NK-92 treated with Interleukin-12 subunit alpha and Interleukin-12 subunit beta, amount 100 ng/mL, for 24 hours (cell line): ENCODE data around the gene RRP12.

ENCODE experiments used
- DNase-seq: peaks from one replicate; lab custom pipeline; 2025; lab: John Stamatoyannopoulos, UW

RRP12 gene

DNA sequence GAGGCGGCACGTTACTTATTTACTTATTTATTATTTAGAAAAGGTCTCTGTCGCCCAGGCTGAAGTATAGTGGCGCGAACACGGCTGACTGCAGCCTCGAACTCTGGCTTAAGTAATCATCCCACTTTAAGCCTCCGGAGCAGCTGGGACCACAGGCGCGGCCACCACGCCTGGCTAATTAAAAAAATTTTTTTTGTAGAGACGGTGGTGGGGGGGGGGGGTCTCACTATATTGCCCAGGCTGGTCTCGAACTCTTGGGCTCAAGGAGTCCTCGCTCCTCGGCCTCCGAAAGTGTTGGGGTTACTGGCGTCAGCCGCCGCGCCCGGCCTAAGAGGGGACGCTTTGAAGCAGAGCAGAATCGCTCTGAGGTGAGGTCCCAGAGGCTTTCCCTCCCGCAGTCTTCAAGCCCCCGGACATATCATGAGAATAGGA lies 65.9 kb downstream of the RRP12 start:
- DNase-seq: no peak

DNA sequence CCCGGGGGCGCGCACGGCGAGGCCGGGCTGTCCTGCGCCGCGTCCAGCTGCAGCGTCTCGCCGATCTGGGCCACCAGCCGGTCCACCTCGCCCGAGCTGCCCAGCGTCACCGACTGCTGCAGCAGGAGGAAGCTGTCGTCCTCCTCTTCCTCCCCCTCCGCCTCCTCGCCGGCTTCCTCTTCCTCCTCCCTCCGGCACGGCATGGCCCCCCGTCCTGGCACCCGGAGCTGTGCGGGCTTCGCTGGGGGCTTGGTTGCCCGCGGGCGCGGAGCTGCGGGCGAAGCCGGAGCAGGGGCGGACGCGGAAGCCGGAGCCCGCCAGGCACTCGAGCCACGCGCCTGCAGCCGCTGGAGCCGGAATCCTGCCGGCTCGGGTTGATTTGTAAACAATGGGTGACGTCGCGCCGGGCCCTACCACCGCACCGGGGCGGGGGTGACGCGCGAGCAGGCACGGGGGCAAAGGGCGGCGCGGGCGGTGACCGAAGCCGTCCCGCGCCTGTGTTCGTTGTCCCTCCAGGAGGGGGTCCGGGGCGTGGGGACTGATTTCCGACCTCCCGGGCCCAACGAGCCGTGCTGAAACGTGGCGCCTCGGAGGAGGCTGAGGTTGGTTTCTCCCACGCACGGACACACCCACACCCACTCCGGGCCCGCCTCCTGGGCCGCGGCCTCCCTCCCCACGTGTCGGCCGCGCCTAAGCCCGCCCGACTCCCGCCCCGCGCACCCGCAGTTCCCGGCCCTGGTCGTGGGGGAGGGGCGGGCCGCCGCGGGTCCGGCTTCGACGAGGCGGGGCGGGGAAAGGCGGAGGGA lies 66.6 kb downstream of the RRP12 start, which contains the start of gene FRAT2:
Gene FRAT2 (minus strand): TSS at position 360 of the 806 bp plus-strand sequence. CDS start 157 bp downstream, at position 203.
- DNase-seq: peak; percentile 83

DNA sequence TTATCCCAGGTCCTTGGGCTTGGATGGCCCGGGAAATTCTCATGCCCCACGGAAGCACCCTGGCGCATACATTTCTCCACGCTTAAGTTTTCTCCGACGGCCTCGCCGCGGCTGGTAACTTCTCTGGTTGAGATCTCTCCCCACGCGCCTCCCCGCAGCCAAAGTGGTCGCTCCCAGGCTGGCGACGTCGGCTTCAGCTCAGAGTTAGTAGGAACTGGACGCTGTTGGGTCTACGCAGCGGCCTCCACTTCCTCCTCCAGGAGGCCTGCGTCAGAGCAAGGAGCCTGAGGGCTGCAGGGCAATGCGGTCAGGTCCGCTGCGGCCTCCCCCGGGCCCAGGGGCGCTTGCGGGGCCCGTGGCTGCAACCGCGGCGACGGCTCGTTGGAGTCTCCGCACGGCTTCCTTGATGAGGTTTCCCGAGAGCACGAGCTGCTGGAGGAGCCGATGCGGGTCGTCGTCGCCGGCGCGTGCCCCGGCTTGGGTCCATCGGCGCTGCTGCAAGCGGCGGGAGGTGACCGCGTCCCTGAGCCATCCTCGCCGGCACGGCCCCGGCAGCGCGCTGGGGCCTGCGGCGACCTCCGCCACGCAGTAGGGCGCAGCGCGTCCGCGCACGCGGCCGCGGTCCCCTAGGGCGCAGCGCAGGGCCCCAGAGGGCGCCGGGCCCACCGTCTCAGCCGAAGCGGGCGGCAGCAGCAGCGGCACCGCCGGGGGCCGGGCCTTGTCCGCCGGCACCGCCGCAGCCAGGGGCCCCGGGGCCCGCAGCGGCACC lies 67.4 kb downstream of the RRP12 start:
- DNase-seq: no peak

DNA sequence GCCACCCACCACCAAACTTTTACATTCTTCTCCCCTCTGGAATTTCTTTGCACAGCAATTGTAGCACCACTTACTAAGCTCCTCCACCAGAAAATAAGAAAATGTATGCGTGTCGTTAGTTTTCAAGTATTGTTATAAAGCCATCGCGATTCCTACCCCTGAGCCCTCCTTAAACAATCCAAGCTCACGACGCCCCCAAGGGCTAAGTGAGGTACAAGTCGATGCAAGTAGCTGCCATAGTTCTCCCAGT lies 67.9 kb downstream of the RRP12 start:
- DNase-seq: no peak

DNA sequence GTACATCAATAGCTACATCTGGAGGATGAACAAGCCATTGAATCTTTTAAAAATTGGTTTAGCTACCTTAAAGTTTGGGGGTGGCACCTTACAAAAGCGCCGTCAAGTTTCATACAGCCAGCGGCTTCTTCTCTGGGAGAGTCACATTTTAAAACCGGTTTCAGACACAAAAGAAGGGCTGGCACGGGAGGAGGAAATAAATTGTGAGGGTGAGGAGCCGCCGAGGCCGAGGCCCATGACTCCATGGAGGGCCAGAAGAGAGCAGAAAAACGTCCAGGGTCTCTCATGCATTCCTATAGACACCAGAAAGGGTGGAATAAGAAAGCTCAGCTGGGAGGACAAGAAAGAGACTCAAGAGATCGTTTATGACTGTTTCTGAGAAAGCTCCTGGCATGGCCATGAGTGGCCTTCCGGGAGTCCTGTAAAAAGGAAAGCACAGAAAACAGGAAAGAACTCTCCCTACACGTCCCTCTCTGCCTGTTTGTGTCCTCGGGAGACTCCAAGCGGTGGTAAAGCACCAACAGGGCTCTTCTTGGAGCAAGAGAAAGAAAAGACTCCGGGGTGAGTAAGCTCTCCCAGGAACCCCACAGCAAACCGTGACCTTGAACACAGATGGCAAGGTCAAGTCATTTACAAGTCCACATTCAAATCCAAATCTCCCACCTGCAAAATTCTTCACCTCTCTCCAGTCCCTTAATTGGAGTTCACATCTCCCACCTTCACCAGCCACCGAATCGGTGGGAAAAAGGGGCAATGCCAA lies 68.4 kb downstream of the RRP12 start:
- DNase-seq: no peak

DNA sequence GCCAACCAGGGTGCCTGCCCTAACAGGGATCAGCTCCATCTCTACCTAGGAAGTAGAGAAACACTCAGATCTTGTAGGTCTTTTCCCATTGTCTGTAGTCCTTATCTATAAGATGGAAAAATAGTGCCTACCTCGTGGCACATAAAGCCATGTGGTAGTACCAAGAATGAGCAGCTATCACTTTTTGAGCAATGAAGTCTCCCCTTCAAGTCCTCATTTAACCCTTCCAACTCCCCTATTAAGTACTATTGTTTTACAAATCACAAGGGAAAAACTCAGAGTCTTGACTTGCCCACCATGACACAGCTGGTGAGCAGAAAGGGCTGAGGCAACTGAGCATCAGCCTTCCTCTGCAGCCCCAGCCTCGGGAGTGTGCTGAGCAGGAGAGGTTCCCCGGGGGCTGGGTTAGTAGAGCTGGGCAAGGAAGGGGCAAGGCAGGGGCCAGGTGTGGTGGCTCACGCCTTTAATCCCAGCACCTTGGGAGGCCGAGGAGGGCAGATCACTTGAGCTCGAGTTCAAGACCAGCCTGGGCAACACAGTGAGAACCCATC lies 69.9 kb downstream of the RRP12 start:
- DNase-seq: no peak

DNA sequence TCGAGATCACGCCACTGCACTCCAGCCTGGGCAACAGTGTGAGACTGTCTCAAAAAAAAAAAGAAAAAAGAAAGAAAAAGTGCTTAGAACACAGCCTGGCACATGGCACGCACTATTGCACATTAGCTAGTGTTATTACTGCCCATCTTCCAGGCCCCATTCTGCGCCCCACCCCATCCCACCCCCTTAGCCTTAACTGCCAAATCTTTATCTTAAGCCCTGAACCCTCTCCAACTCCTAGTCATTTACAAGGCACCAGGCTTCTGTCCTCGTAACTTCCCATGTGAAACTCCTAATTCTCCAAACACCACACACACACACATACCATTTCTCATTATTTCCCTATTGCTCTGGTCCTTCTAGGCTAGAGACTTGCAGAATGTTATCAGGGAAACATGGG lies 71.4 kb downstream of the RRP12 start:
- no peak for DNase-seq

DNA sequence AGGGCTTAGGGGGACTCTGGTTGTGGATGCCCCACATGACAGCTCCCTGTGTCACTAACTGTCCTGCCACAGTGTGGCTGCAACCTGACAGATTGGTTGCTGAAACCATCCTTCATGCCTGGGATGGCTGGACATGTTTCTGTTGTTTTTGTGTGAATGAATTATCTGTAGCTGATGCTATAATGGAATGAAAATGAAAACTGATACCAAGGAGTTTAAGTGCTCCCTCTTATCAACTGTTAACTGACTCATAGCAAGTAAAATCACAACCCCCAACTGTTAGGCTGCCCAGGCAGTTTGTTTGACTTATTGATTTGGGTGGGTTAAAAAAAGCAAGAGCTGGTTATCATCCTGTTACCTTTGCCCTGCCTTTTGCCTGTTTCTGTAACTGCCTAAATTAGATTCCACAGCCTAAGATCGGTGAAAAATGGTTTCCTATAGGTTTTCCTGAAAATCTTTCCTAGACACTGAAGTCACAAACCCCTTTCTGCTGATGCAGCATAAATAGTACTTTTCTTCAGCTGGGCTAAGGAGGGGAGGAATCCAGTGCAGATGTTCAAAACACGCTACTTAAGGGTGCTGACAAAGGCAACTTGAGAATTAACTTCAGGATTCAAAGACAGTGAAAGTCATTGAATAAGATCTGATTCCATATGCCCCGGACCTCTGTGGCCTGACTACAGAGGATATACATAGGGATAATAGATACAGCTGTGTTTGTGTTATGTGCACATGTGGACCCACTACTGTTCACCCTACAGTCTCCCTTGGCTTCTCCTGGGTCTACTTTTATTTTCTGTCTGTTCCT lies 72.3 kb downstream of the RRP12 start:
- no peak for DNase-seq

DNA sequence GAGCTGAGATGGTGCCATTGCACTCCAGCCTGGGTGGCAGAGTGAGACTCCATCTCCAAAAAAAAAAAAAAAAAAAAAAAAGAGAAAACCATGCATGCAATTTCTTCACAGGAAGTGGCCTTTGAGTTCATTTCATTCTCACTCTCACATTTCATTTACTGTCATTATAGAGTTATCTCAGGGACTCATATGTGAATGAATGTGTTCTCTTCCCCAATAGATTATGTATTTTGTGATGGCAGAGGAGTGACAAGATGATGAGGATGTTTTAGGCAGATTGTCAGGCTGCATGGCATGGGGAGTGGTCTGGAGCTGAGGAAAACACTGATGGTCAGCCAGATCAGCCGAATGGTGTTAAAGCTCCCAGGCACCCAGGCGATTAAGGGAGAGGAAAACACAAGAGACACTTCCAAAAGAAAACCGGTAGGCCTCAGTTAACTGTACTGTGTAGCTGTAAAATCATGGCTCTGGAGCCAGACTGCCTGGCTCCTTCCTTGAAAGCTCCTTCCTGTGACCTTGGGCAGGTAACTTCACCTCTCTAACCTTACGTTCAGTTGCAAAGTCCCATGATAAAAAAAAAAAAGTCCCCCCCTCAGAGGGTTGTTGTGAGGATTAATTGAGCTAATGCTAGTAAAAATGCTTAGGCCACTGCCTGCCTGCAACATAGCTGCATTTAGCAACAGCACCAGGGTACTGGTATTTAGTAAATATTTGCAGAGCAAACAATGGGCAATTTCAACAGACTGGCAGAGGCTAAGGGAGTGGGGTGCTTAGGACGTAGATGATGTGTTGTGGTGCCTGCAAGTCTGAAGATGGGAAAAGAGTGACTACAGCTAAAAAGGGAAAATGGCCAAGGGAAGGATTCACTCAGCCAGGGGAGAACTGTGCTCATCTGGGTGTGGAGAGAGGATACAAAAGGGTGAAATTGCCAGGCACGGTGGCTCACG lies 73.5 kb downstream of the RRP12 start:
- no peak for DNase-seq

DNA sequence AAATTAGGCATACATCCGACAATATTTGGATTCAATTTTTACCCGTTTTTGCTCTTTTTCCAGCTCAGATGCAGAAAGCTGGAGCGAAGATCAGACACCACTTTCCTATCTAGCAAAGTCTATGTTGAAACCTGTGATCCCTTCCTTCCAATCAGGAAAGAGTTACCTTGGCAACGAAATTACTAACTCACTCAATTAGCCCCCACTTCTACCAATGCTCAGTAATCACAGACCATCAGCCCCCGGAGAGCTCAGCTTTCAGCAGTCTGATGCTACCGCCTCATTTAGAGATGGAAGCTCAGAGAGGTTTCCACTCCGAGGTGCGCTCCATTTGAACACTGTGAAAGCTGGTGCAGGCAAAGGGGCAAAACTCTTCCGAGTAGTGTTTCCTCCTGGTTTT lies 75.4 kb downstream of the RRP12 start:
- no peak for DNase-seq

DNA sequence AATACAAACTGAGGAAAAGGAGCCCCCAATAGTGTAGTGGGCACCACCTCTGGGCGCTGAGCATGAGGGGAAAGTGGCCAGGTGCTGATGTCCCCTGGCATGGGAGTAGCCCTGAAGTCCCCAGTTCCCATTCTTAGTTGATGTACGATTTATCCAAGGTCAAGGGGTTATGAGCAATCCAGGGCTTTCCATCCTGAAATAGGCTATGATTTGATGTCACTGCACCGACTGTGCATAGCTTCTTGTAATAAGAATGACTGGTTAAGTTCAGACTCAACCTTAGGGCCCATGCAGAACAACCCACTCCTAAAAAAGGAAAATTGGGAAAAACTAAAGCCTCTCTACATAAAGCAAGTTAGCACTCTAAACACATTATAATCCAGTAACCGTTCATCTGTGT lies 77.6 kb downstream of the RRP12 start:
- no peak for DNase-seq

DNA sequence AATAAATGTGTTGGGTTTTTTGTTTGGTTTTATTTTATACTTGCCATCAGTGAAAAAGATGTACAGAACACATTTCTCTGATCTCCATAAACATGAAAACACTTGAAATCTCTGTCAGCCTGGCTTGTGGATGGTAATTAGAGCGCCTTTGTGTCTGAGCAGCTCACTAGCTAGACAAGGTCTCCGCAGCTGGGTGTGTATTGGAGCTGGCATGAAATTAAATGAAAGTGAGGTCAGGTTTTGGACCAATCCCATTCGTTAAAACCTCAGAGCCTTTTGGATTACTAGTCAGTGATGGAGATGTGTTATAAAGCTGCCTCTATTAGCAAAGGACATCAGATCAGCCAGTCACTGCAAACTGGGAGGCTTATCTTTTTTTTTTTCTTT lies 79.3 kb downstream of the RRP12 start:
- DNase-seq: no peak

DNA sequence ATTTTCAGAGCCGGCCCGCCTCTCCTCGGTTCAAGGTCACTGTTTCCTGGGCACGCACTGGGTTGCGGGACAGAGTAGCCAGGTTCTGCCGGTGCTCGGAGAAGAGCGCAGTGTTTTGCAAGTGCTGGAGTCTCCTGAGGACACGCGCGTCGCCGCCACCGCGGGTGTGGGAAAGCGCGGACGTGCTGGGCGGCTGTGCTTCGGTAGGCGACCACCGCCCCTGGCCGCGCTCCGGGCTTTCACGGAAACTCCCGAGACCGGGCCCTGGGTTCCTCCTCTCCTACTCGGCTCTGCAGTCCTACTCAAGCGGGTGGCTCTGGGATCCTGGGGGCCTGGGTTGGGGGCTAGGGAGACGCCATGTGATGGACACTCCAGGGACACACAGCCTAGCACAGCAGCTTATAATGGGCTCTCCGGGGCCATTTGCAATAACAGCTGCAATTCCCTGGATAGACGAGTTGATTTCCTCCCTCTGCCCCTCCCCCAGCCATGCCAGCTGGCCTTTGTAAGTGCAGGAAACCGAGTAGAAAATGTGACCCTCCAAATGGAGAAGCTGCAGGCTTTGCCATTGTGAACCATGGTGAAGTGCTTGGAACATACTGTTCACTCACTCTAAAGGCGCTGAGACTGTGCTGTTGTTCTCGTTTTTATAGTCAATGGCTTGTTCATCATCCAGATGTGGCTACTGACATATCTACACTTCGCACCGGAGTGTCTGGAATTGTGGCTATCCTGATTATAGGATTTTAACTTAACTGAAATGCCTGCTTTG lies 79.9 kb downstream of the RRP12 start:
- no peak for DNase-seq

DNA sequence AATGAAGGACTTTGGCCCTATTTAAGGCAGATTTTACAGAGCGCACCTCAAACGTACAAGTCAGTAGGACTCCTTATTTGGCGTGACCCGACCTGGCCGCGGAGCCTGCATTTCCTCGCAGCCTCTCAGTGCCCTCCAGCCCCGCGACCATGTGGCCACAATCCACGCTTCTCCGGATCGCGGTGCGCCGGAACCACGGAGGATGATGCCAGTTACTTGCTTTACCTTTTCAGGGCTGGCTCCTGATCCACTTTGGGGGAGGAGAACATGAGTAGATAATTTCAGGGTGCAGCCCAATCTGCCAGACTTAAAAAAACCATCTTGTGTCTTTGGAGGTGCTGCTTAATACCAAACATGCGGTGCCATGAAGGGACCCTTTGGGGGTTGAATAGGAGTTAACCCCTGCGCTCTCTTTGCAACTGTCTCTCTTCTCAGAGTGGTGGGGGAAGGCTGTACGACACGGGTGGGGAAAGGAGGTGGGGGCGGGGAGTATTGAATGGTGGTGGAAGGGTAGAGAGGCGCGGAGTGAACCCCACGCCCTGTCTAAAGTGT lies 80.6 kb downstream of the RRP12 start:
- DNase-seq: no peak

DNA sequence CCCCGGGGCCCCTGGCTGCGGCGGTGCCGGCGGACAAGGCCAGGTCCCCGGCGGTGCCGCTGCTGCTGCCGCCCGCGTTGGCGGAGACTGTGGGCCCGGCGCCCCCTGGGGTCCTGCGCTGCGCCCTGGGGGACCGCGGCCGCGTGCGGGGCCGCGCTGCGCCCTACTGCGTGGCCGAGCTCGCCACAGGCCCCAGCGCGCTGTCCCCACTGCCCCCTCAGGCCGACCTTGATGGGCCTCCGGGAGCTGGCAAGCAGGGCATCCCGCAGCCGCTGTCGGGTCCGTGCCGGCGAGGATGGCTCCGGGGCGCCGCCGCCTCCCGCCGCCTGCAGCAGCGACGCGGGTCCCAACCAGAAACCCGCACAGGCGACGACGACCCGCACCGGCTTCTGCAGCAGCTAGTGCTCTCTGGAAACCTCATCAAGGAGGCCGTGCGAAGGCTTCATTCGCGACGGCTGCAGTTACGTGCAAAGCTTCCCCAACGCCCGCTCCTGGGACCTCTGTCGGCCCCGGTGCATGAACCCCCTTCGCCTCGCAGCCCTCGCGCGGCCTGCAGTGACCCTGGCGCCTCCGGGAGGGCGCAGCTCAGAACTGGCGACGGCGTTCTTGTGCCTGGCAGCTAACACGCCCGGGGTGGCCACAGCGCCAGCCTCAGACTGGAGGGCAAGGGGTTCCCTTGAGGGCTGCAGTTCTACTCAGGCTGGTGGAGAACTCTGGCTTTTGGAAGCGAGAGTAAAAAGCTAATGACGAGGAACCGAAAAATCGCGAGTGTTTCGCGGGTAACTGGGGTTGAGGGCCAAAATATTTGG lies 81.3 kb downstream of the RRP12 start:
- no peak for DNase-seq

DNA sequence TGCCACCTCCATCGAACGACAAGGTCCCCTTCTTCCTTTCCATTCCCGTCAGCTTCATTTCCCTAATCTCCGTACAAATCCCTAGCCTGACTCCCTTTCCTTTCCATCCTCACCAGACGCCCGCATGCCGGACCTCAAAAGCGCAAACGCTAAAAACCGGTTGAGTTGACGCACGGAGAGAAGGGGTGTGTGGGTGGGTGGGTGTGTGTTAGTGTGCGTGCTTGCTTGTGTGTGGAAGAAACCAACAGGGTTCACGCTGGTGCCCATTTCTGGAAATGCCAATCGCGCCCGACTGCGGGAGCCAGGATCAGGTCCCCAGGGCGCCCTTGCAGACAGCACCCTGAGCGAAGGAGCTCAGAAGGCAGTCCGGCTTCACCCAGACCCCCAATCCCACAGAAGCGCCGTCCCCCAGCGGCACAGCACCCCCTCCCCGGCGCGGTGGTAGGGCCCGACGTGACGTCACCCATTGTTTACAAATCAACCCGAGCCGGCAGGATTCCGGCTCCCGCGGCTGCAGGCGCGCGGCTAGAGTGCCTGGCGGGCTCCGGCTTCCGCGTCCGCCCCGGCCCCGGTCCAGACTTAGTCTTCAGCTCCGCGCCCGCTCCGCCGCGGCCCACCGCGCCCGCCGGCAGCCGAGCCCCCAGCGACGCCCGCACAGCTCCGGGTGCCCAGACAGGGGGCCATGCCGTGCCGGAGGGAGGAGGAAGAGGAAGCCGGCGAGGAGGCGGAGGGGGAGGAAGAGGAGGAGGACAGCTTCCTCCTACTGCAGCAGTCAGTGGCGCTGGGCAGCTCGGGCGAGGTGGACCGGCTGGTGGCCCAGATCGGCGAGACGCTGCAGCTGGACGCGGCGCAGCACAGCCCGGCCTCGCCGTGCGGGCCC lies 82.1 kb downstream of the RRP12 start, which contains the start of gene FRAT1:
Gene FRAT1 (plus strand): TSS at position 500 of the 880 bp plus-strand sequence. CDS start 183 bp downstream, at position 683.
- DNase-seq: peak; percentile 73

DNA sequence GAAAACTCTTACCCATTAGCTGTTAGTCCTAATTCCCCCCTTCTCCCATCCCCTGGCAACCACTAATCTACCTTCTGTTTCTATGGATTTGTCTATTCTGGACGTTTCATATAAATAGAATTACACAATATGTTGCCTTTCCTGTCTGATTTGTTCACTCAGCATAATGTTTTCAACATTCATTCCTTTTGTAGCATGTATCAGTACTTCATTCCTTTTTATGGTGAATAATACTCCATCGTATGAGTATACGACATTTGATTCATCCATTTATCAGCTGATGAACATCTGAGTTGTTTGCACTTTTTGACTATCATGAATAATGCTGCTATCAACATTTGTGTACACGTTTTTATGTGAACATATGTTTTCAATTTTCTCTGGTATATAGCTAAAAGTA lies 86.5 kb downstream of the RRP12 start:
- no peak for DNase-seq
